Hepatocyte (in vitro differentiated cells): Measurements from ENCODE around the gene FAM72A. TPM values are rescaled to one million over a fixed set of nuclear protein-coding genes. Genes with fewer than 3 reads are reported as not detected.
A peak's percentile ranks its signal among the peaks of the same experiment; 100 is the strongest.
"Not testable (repeated sequence)": the region's sequence is repeated elsewhere in the genome, so short reads cannot be mapped to it uniquely, and the experiment has no call there.

Experiments
- DNase-seq: peaks from one replicate; pipeline ENCODE4 v3.0.0-alpha.2; 2016; ENCODE audit warnings: low spot score
- H2AFZ ChIP-seq: fragments of 200-600 bp; sonication (generic); 2 replicates; pipeline ENCODE4 v1.6.0; 2016; ENCODE audit warnings: antibody characterized with exemption, mild to moderate bottlenecking
- H3K27ac ChIP-seq: fragments of 200-600 bp; sonication (generic); 2 replicates; pipeline ENCODE4 v1.5.1; 2016; ENCODE audit warnings: mild to moderate bottlenecking
- H3K27me3 ChIP-seq: fragments of 200-600 bp; sonication (generic); 2 replicates; pipeline ENCODE4 v1.6.1; 2016
- H3K36me3 ChIP-seq: fragments of 200-600 bp; sonication (generic); replicated peaks from 2 replicates; pipeline ENCODE4 v1.5.1; 2016; ENCODE audit warnings: low read depth; ENCODE audit not compliant: insufficient read depth
- H3K4me1 ChIP-seq: fragments of 200-600 bp; sonication (generic); 2 replicates; pipeline ENCODE4 v1.5.1; 2016; ENCODE audit warnings: mild to moderate bottlenecking, moderate library complexity; ENCODE audit not compliant: insufficient read depth
- H3K4me2 ChIP-seq: fragments of 200-600 bp; sonication (generic); 2 replicates; pipeline ENCODE4 v1.6.0; 2016
- H3K4me3 ChIP-seq: fragments of 200-600 bp; sonication (generic); 2 replicates; pipeline ENCODE4 v1.5.1; 2016; ENCODE audit warnings: mild to moderate bottlenecking
- H3K79me2 ChIP-seq: fragments of 200-600 bp; sonication (generic); 2 replicates; pipeline ENCODE4 v1.6.0; 2017; ENCODE audit warnings: mild to moderate bottlenecking
- H3K9me2 ChIP-seq: fragments of 200-600 bp; sonication (generic); replicated peaks from 2 replicates; pipeline ENCODE4 v1.6.0; 2017; ENCODE audit warnings: mild to moderate bottlenecking; ENCODE audit not compliant: insufficient read depth
- H3K9me3 ChIP-seq: fragments of 200-600 bp; sonication (generic); 2 replicates; pipeline ENCODE4 v1.5.1; 2016; ENCODE audit warnings: low read depth, mild to moderate bottlenecking
- H4K20me1 ChIP-seq: fragments of 200-600 bp; sonication (generic); 2 replicates; pipeline ENCODE4 v1.6.0; 2016; ENCODE audit warnings: mild to moderate bottlenecking; ENCODE audit not compliant: insufficient read depth, poor library complexity, severe bottlenecking
- WGBS: methylation state at CpG from one replicate; pipeline ENCODE4 v1.1.6; 2016; ENCODE audit warnings: low lambda C conversion rate; ENCODE audit errors: missing lambda C conversion rate; 5-methylcytosine and 5-hydroxymethylcytosine counted together
- polyA plus RNA-seq: library from polyadenylated mRNA; unstranded; fragments of >200 nt; fragmentation: Nextera tagmentation; extraction: Ambion mirVana; gene quantifications from 2 replicates; pipeline ENCODE4 v1.2.1, GENCODE V29; 2016
- total RNA-seq: library from RNA; depleted of rRNA; stranded (reverse); fragments of >200 nt; gene quantifications from 2 replicates; pipeline ENCODE4 v1.2.3, GENCODE V29; 2014

The FAM72A gene
- total and polyA plus RNA-seq, 2 experiments from 2014 or later = 0.83 to 1.8 TPM

- peak overlapping the region; percentile 41 for H3K27ac ChIP-seq
- not testable (repeated sequence) for H4K20me1 ChIP-seq, H3K9me3 ChIP-seq, H3K79me2 ChIP-seq, H3K9me2 ChIP-seq, H3K27me3 ChIP-seq, H3K4me1 ChIP-seq, H3K4me3 ChIP-seq, DNase-seq, H3K36me3 ChIP-seq, H2AFZ ChIP-seq
- WGBS = 11% methylated on average over 4 of the region's 13 CpGs
- H3K4me2 ChIP-seq = peak overlapping the region; percentile 67
These were observed 17.1 kb upstream of the FAM72A start for GRCh38 chr1:206219514-206220331.

GRCh38 chr1:206218765-206219164, 16.1 kb upstream of the FAM72A start:
- not testable (repeated sequence) for H3K4me3 ChIP-seq, H3K4me1 ChIP-seq, DNase-seq, H3K79me2 ChIP-seq, H3K27me3 ChIP-seq, H3K27ac ChIP-seq, H3K9me3 ChIP-seq, H3K9me2 ChIP-seq, H2AFZ ChIP-seq, H3K36me3 ChIP-seq, H3K4me2 ChIP-seq, H4K20me1 ChIP-seq
- WGBS = no CpG with 5 or more reads among the region's 2 CpGs

GRCh38 chr1:206218285-206218684, 15.6 kb upstream of the FAM72A start:
- not testable (repeated sequence) for H3K9me3 ChIP-seq, DNase-seq, H3K79me2 ChIP-seq, H3K36me3 ChIP-seq, H4K20me1 ChIP-seq, H3K9me2 ChIP-seq, H3K27ac ChIP-seq, H2AFZ ChIP-seq, H3K27me3 ChIP-seq, H3K4me2 ChIP-seq, H3K4me3 ChIP-seq, H3K4me1 ChIP-seq
- 100% methylated on average over 2 of the region's 3 CpGs for WGBS

GRCh38 chr1:206215600-206216392, 13.2 kb upstream of the FAM72A start:
- not testable (repeated sequence) for H3K79me2 ChIP-seq

GRCh38 chr1:206210802-206211201, 8.2 kb upstream of the FAM72A start:
- not testable (repeated sequence) for H3K4me3 ChIP-seq, H4K20me1 ChIP-seq, H3K4me2 ChIP-seq, H3K9me2 ChIP-seq, H3K36me3 ChIP-seq, H3K4me1 ChIP-seq, H2AFZ ChIP-seq, H3K27ac ChIP-seq, H3K27me3 ChIP-seq, DNase-seq, H3K9me3 ChIP-seq, H3K79me2 ChIP-seq
- WGBS = no CpG with 5 or more reads among the region's 1 CpG

More at GRCh38 chr1:206215600-206216392, 13.2 kb upstream of the FAM72A start:
- not testable (repeated sequence) for H4K20me1 ChIP-seq, DNase-seq, H3K9me2 ChIP-seq, H2AFZ ChIP-seq, H3K27ac ChIP-seq, H3K4me3 ChIP-seq, H3K27me3 ChIP-seq, H3K4me2 ChIP-seq, H3K9me3 ChIP-seq, H3K4me1 ChIP-seq, H3K36me3 ChIP-seq
- WGBS = 75% methylated on average over 4 of the region's 7 CpGs

GRCh38 chr1:206205569-206205968, 2.9 kb upstream of the FAM72A start:
- H3K79me2 ChIP-seq, DNase-seq, H2AFZ ChIP-seq, H3K9me2 ChIP-seq, H3K9me3 ChIP-seq, H4K20me1 ChIP-seq, H3K27me3 ChIP-seq, H3K36me3 ChIP-seq, H3K4me3 ChIP-seq, H3K27ac ChIP-seq, H3K4me1 ChIP-seq: not testable (repeated sequence)
- WGBS = 7% methylated on average over 3 of the region's 31 CpGs
- H3K4me2 ChIP-seq = peak overlapping the region; percentile 68

GRCh38 chr1:206204871-206205270, 2.2 kb upstream of the FAM72A start:
- not testable (repeated sequence) for H3K4me1 ChIP-seq, H3K9me2 ChIP-seq, H4K20me1 ChIP-seq, H3K79me2 ChIP-seq, H2AFZ ChIP-seq, H3K27me3 ChIP-seq, H3K36me3 ChIP-seq, H3K27ac ChIP-seq, H3K9me3 ChIP-seq, H3K4me3 ChIP-seq
- 7% methylated on average over 3 of the region's 25 CpGs for WGBS
- DNase-seq = peak; percentile 6
- H3K4me2 ChIP-seq = peak overlapping the region; percentile 81

- H3K79me2 ChIP-seq, H3K36me3 ChIP-seq, DNase-seq, H3K9me3 ChIP-seq, H2AFZ ChIP-seq, H3K4me1 ChIP-seq, H3K27me3 ChIP-seq, H3K27ac ChIP-seq, H4K20me1 ChIP-seq, H3K4me3 ChIP-seq, H3K9me2 ChIP-seq: not testable (repeated sequence)
- peak overlapping the region; percentile 69 for H3K4me2 ChIP-seq
- WGBS = no CpG with 5 or more reads among the region's 25 CpGs
These were observed 1.5 kb upstream of the FAM72A start for GRCh38 chr1:206204159-206204511.
